Esophagus squamous epithelium (tissue), 4 donors: ENCODE results near the gene NAAA.

Experiments used
- CTCF ChIP-seq, 6 experiments: fragments of 450-650 bp in 4 of 6; fragments of 200-600 bp in 2 of 6; sonication (generic) in 2 of 6; IDR thresholded peaks; one replicate each; pipeline ENCODE4 v1.5.1; 2016 to 2019; ENCODE audit warnings: antibody characterized with exemption in 6 of 6, mild to moderate bottlenecking in 4 of 6, moderate library complexity in 4 of 6
- POLR2A ChIP-seq, 4 donors: fragments of 450-650 bp; IDR thresholded peaks; one replicate each; pipeline ENCODE4 v1.6.1; 2017; ENCODE audit warnings: antibody characterized with exemption in 4 of 4, mild to moderate bottlenecking in 4 of 4, moderate library complexity in 3 of 4

GRCh38 chr4:75916091-75916661 is 24.6 kb downstream of the NAAA start:
- TF ChIP-seq POLR2A (IDR thresholded peaks at IDR 0.05): no peak
- peak in 5 of 6 experiments; percentile 44 to 71 (median 60) for TF ChIP-seq CTCF (IDR thresholded peaks at IDR 0.05)
